AG04449 (cell line): ENCODE data around the gene THSD4.

ENCODE experiments used
- CTCF ChIA-PET: fragments of 350-600 bp; formaldehyde crosslinking; extraction: SDS; loops from one replicate; lab custom pipeline; 2021; ENCODE audit warnings: antibody characterized with exemption; lab: Yijun Ruan, JAX
- POLR2A ChIA-PET: fragments of 400-600, 350-600 bp; formaldehyde crosslinking; extraction: SDS; loops from one replicate; lab custom pipeline; 2020; ENCODE audit warnings: antibody characterized with exemption, inconsistent platforms; lab: Yijun Ruan, JAX
- DNase-seq: peaks from one replicate; pipeline ENCODE4 v3.0.0-alpha.2; 2010; ENCODE audit warnings: low read depth, low spot score
- H3K4me3 ChIP-seq: 2 replicates; pipeline ENCODE4 v1.5.1; 2011; ENCODE audit warnings: low read depth, mild to moderate bottlenecking, control low read depth, low read length
- CTCF ChIP-seq: IDR thresholded peaks from one replicate; pipeline ENCODE4 v1.5.1; 2011; ENCODE audit warnings: mild to moderate bottlenecking, moderate library complexity, low read length, control low read depth, inconsistent platforms; ENCODE audit not compliant: insufficient read depth; ENCODE audit errors: missing control alignments

Gene THSD4

GRCh38 chr15:71656425-71656824 lies 541.2 kb downstream of the THSD4 start:
- no peak for DNase-seq
- POLR2A ChIA-PET = no interaction called here
- TF ChIP-seq CTCF = no peak
- H3K4me3 ChIP-seq = no peak overlapping the region
- CTCF ChIA-PET = interaction anchor here (1.0 to 1.5 kb wide), 3 partner anchors 10 to 145 kb away, joined by 4 read pairs; no protein-coding TSS in a partner anchor

GRCh38 chr15:71657141-71657540 lies 541.9 kb downstream of the THSD4 start:
- no peak overlapping the region for H3K4me3 ChIP-seq
- CTCF ChIA-PET = interaction anchor here (1.0 to 1.5 kb wide), 3 partner anchors 9 to 144 kb away, joined by 4 read pairs; no protein-coding TSS in a partner anchor
- POLR2A ChIA-PET = no interaction called here

GRCh38 chr15:71658036-71658435 lies 542.8 kb downstream of the THSD4 start:
- H3K4me3 ChIP-seq = no peak overlapping the region
- POLR2A ChIA-PET = no interaction called here
- CTCF ChIA-PET = interaction anchor here (0.9 kb wide), 1 partner anchor 73 kb away, joined by 3 read pairs; no protein-coding TSS in a partner anchor
- no peak for TF ChIP-seq CTCF
- no peak for DNase-seq

More at GRCh38 chr15:71657141-71657540, 541.9 kb downstream of the THSD4 start:
- DNase-seq = no peak
- no peak for TF ChIP-seq CTCF

GRCh38 chr15:71658827-71659729 lies 543.8 kb downstream of the THSD4 start:
- H3K4me3 ChIP-seq = no peak overlapping the region
- ChIA-PET POLR2A (no interaction called here), CTCF (no interaction called here)
- no peak for DNase-seq
- TF ChIP-seq CTCF = no peak

- ChIA-PET CTCF (interaction anchor here (2.8 kb wide), 1 partner anchor 84 kb away, joined by 11 read pairs; no protein-coding TSS in a partner anchor), POLR2A (no interaction called here)
- no peak for TF ChIP-seq CTCF
- no peak for DNase-seq
- H3K4me3 ChIP-seq = no peak overlapping the region
These were observed 544.4 kb downstream of the THSD4 start for GRCh38 chr15:71659730-71660067.

GRCh38 chr15:71660501-71660900 lies 545.2 kb downstream of the THSD4 start:
- CTCF ChIA-PET = interaction anchor here (1.0 to 2.8 kb wide), 4 partner anchors 83 to 210 kb away, joined by 3 to 11 read pairs (median 4); no protein-coding TSS in a partner anchor
- H3K4me3 ChIP-seq = no peak overlapping the region
- no peak for TF ChIP-seq CTCF
- POLR2A ChIA-PET = no interaction called here
- no peak for DNase-seq
